GM13976 (cell line): ENCODE data around the gene ST7L.

Experiments used
- DNase-seq: peaks from one replicate; pipeline ENCODE4 v3.0.0; 2012; ENCODE audit warnings: low spot score
- in situ Hi-C: fragments of 300-500 bp; cut with MboI; formaldehyde crosslinking; loops from one replicate; pipeline ENCODE4 v1.12.0; 2022; ENCODE audit warnings: low sequenced_read_pairs, mixed read lengths, inconsistent platforms; ENCODE audit not compliant: unreplicated experiment
- TF ChIP-seq, protein P1 (sequence below): IDR thresholded peaks from 2 replicates; pipeline ENCODE4 v1.5.1; 2012; ENCODE audit warnings: borderline replicate concordance, mild to moderate bottlenecking; ENCODE audit not compliant: insufficient read depth; ENCODE audit errors: extremely low read depth, missing control alignments, control extremely low read depth

ST7L gene

DNA sequence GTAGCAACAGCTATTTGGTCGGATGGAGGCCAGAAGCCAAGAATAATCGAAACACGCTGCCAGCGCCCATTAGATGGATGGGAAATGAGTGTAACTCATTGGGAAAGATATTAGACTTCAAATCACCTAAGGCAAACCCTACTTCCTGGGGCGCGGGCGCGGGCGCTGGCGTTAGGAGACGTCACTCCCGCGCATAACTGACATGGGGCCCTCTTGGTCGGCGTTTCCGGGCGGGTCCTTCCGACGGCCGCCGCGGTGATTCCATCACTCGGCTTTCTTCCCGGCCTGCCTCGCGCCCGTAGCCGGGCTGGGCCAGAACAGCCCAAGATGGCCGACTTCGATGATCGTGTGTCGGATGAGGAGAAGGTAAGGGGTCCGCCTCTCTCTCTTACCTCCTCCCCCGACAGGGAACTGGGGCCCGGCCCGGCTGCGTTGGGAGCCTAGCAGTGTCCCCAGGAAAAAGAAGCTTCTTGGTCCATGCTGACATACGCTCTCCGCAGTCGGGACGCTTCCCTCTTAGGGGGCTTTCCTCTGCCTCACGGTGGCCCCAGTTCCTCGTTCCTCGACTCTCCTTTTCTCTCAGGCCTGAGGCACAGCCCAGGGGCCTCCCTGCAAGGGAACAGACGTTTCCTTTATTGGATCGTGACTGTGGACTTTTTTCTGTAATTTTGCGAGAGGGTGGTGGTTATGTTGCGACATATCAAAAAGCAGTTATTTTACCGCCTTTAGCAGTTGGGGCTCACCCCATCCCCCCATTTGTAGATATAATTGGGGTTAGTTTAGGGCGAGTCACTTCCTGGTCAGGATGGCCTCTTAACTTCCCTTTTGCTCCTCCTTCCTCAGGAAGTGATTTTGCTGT, 806 bp upstream of the ST7L start, which contains the start of gene CAPZA1:
CAPZA1 (plus strand) TSS at position 315 of the 859 bp plus-strand sequence; CDS start at position 328, 13 bp downstream.
- DNase-seq: peak; percentile 90
- in situ Hi-C loops: loop anchor here (5.0 to 10.0 kb wide), 2 partner anchors 88 to 225 kb away; partner anchors contain the start of genes CTTNBP2NL and RHOC
- TF ChIP-seq, protein P1, sequence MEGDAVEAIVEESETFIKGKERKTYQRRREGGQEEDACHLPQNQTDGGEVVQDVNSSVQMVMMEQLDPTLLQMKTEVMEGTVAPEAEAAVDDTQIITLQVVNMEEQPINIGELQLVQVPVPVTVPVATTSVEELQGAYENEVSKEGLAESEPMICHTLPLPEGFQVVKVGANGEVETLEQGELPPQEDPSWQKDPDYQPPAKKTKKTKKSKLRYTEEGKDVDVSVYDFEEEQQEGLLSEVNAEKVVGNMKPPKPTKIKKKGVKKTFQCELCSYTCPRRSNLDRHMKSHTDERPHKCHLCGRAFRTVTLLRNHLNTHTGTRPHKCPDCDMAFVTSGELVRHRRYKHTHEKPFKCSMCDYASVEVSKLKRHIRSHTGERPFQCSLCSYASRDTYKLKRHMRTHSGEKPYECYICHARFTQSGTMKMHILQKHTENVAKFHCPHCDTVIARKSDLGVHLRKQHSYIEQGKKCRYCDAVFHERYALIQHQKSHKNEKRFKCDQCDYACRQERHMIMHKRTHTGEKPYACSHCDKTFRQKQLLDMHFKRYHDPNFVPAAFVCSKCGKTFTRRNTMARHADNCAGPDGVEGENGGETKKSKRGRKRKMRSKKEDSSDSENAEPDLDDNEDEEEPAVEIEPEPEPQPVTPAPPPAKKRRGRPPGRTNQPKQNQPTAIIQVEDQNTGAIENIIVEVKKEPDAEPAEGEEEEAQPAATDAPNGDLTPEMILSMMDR: no peak

DNA sequence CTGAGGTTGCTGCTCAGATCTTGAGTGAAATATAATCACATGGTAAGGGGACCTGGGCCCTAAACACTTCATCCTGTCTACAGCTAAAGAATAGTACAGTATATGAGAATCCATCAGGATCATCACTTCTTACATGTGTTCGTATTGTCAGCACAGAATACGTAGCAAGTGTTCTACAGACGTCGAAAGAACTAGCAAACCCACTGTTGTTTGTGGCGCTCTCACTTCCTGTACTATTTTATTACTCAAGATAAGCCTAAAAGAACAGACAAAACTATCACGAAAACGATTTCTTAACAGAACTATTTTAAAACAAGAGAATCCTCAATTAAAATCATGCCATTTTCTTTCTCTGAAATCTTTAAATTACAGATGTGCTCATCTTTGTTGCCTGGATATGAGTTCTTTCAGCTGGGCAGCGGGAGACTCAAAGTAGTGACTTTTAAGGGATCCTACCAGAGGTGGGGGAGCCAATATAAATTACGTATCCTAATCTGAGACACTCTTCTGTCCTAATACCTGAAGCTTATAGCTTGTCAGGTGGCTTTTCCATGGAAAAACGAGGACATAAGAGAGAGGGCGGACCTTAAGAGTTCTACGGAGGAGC, 724 bp downstream of the ST7L start:
- TF ChIP-seq, protein P1: no peak
- peak; percentile 39 for DNase-seq
- in situ Hi-C loops: loop anchor here (5.0 to 10.0 kb wide), 2 partner anchors 89 to 223 kb away; partner anchors contain the start of genes CTTNBP2NL and RHOC

DNA sequence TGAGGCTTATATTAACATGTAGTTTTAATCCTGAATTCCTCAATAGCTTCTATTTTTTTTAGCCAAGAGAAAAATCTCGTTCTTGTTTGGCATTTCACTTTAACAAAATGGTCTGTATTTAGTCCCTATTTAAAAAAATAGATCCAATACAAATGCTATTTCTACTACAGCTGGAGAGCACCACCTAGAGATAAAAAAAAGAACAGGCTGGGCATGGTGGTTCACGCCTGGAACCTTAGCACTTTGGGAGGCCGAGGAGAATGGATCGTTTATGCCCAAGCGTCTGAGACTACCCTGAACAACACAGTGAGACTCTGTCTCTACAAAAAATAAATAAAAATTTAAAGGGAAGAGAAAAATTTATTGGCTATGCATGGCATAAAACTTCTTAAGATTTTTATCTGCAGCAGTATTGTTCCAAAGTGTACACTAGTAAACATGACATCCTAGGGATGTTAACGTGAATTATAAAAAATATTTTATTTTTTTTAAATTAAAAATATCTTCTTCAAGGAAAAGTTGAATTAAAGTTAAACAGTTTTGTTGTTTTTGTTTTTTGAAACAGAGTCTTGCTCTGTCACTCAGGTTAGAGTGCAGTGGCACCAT, 4.4 kb downstream of the ST7L start:
- TF ChIP-seq, protein P1: peak; percentile 59
- DNase-seq: no peak
- in situ Hi-C loops: loop anchor here (5.0 to 10.0 kb wide), 2 partner anchors 93 to 220 kb away; partner anchors contain the start of genes CTTNBP2NL and RHOC

DNA sequence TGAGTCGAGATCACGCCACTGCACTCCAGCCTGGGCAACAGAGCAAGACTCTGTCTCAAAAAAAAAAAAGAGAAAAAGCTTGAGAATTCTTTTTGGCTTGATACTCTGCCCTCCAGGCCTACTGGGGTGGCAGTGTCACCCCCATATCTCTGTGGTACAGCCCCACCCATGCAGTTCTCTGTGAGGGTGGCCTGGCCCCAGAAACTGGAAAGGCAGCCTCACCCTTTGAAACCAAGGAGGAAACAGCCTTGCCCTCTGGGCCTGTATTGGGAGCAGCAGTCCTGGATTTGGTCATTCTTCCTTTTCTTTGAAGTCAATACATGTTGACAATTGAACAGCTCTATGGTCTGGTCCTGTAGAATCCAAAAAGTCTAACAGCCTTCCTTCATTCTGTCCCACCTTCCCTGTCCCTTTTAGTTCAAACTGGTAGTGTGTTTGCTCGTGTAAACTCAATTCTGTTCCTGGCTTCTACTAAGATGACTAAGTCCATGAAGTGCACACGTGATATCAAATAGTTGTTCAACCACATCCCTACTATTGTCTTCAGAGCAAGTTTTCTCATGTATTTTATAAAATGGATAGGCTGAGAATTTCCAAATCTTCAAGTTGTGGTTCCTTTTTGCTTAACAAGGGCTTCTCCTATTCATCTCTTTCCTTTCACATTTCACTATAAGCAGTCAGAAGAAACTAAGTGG, 13.2 kb downstream of the ST7L start:
- TF ChIP-seq, protein P1: no peak
- DNase-seq: no peak
- in situ Hi-C loops: no loop called here

DNA sequence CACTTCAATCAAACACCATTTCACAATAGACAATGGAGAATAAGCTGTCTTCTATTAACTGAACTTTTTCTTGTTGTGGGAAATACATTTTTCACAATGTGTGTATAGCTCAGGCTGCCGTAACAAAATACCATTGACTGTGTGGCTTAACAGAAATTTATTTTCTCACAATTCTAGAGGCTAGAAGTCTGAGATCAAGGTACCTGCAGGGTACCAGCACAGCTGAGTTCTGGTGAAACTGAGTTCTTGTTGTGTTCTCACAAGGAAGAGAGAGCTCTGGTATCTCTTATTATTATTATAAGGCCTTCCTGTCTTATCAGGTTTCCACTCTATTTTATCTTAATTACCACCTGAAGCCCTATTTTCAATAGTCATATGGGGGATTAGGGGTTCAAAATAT, 15.4 kb downstream of the ST7L start:
- in situ Hi-C loops: no loop called here
- TF ChIP-seq, protein P1: no peak
- DNase-seq: no peak

DNA sequence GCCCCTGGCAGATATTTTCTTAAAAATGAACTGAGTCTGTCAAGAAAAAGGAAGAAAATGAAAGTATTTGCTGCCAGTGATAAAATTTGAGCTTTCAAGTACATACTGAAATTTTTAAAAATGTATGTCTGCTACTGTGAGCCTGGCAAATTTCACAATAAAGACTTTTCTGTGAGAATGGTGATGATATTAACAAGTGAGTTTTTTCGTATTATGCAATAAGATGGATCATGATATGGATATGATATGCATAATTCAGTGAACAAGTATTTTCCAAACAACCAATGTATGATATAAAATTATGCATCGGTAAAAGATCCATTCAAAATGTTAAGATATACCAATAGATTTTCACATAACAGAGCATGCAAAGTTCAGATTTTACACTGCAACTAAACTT, 15.9 kb downstream of the ST7L start:
- TF ChIP-seq, protein P1: no peak
- in situ Hi-C loops: no loop called here
- DNase-seq: no peak
